ENCODE results near the gene DNAAF5.

The DNAAF5 gene

DNA sequence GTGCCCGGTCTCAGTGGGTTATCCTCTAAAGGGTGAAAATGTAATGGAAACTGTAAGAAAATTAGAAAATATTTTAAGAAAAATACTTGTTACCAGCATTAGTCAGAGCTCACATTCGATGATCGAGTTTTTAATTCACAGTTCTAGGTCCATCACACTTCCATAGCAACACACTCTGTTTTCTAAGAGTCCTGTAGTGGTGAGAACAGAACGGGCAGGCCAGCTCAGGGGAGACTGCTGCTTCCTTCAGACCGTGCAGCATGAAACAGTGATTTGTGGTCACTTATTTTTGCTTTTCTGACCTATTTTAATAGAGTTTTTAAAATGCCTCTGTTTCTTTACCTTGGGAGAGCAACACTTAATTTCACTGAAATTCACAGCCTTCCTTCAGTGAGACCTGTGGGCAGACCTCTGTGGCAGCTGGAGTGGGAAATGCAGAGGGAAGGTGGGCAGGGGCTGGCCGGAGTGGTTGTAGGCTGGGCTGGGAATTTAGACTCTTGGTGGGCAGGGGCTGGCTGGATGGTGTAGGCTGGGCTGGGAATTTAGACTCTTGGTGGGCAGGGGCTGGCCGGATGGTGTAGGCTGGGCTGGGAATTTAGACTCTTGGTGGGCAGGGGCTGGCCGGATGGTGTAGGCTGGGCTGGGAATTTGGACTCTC, 107.2 kb downstream of the DNAAF5 start:
- TF ChIP-seq, protein P1, sequence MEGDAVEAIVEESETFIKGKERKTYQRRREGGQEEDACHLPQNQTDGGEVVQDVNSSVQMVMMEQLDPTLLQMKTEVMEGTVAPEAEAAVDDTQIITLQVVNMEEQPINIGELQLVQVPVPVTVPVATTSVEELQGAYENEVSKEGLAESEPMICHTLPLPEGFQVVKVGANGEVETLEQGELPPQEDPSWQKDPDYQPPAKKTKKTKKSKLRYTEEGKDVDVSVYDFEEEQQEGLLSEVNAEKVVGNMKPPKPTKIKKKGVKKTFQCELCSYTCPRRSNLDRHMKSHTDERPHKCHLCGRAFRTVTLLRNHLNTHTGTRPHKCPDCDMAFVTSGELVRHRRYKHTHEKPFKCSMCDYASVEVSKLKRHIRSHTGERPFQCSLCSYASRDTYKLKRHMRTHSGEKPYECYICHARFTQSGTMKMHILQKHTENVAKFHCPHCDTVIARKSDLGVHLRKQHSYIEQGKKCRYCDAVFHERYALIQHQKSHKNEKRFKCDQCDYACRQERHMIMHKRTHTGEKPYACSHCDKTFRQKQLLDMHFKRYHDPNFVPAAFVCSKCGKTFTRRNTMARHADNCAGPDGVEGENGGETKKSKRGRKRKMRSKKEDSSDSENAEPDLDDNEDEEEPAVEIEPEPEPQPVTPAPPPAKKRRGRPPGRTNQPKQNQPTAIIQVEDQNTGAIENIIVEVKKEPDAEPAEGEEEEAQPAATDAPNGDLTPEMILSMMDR (IDR thresholded peaks at IDR 0.05): no peak

DNA sequence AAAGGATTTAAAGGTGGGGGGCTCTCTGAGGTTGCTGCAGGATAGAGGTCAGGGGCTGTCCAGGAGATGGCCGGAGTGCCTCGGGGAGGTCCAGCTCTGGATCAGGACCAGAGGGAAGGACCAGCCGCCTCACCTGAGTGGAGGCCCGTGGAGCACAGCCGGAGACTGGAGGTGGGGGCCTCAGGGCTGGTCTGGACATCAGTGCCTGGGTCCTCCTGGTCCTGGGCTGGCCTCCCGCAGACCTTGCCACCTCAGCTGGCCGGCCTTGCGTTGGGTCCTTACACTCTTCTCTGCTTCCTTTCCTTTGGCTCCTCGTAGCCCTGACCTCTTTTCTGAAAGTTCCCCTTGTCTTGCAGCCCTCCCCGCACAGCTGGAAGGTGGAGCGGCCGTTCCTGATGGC, 107.8 kb downstream of the DNAAF5 start:
- TF ChIP-seq, protein P1 (IDR thresholded peaks at IDR 0.05): no peak

DNA sequence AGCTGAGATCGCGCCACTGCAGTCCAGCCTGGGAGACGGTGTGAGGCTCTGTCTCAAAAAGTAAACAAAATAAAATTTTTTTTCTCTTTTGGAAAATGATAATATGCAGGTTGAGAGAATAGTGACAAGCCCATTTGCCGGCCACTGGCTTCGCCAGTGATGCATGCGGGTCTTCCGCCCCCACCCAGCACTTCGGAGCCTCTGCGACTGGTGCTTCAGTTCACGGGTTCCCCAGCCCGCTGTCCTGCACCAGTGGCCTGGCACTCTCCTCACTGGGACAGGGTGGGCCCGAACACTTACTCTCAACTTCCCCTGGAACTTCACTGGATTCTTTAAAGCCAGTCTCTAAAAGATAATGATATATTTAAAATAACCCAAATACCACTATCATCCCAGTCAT, 108.5 kb downstream of the DNAAF5 start:
- TF ChIP-seq, protein P1 (IDR thresholded peaks at IDR 0.05): no peak

DNA sequence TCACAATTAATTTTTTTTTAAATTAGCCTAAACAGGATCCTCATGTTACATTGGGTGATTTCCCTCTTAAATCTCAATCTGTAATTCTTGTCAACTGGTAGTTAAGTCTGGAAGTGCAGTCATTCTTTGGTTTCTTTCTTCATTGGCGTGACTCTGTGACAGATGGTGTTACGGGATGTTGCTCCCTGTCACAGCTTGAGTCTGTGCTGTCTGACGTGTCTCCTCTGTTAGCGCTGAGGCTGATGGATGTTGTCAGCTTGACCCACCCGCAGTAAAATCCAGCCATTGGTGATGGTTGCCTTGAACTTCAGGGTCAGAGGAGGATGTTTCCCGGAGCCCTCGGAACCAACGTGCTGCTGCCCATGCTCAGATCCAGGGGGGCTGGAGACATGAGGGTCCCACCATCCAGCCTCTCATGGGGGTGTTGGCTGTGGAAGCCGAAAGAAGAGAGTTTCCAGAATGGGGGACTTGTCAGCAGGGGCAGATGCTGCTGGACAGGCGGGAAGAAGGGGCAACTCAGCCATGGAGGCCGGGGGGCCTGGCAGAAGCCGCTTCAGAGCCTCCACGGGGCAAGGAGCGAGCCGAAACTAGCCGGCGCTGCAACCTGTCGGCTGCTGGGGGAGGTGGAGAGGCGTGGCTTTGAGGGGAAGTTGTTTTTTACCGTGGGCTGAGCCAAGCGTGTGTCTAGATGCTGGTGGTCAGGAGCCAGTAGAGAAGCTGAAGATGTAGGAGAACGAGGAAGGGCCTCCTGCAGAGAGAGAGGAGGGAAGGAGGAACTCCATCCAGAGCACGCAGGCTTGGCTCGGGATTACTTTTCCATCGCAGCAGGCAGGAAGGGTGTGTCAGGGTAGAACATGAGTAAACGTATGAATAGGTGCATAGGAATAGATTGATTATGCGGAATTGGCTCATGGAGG, 109.2 kb downstream of the DNAAF5 start:
- TF ChIP-seq, protein P1 (IDR thresholded peaks at IDR 0.05): no peak
